WTC11 (cell line): Measurements from ENCODE around the gene IL31. TPM values are rescaled to one million over a fixed set of nuclear protein-coding genes. Genes with fewer than 3 reads are reported as not detected.
A peak's percentile ranks its signal among the peaks of the same experiment; 100 is the strongest.
"Not testable (repeated sequence)": the region's sequence is repeated elsewhere in the genome, so short reads cannot be mapped to it uniquely, and the experiment has no call there.

Source experiments
- ATAC-seq: fragments of 200-7000 bp; cut with Tn5 transposase; 2 replicates; pipeline ENCODE4 v1.10.0; 2021; ENCODE audit warnings: mild to moderate bottlenecking, moderate library complexity
- CTCF ChIA-PET: fragments of 300-600 bp; sonication (Branson Sonifier 250); formaldehyde crosslinking; loops from one replicate; lab custom pipeline; 2021; ENCODE audit warnings: antibody characterized with exemption; lab: Charles Lee
- POLR2A ChIA-PET: fragments of 350-600 bp; sonication (Branson Sonifier 250); formaldehyde crosslinking; loops from one replicate; lab custom pipeline; 2021; ENCODE audit warnings: antibody characterized with exemption; lab: Charles Lee
- DNase-seq: peaks from one replicate; pipeline ENCODE4 v3.0.0; 2021; ENCODE audit warnings: low spot score
- H3K27ac Mint-ChIP-seq: 2 replicates; pipeline ENCODE4 v1.8.0; 2021; ENCODE audit warnings: mixed read lengths
- H3K27me3 Mint-ChIP-seq: 2 replicates; pipeline ENCODE4 v1.8.0; 2021; ENCODE audit warnings: low read depth, mild to moderate bottlenecking, moderate library complexity, mixed read lengths
- H3K36me3 Mint-ChIP-seq: 2 replicates; pipeline ENCODE4 v1.8.0; 2021; ENCODE audit warnings: mixed read lengths
- H3K4me1 Mint-ChIP-seq: 2 replicates; pipeline ENCODE4 v1.8.0; 2022; ENCODE audit warnings: mixed read lengths
- H3K4me3 Mint-ChIP-seq: 2 replicates; pipeline ENCODE4 v1.8.0; 2021; ENCODE audit warnings: mild to moderate bottlenecking, moderate library complexity, mixed read lengths
- H3K9me3 Mint-ChIP-seq: 2 replicates; pipeline ENCODE4 v1.8.0; 2021; ENCODE audit warnings: mixed read lengths
- CTCF ChIP-seq: fragments of 200-600 bp; IDR thresholded peaks from 2 replicates; pipeline ENCODE4 v1.8.0; 2022; ENCODE audit warnings: antibody characterized with exemption
- ELF4 ChIP-seq: sonication (generic); formaldehyde crosslinking; IDR thresholded peaks from 2 replicates; pipeline ENCODE4 v1.8.1; 2022; ENCODE audit warnings: low read depth, mild to moderate bottlenecking, moderate library complexity, missing genetic modification reagents
- FOXP1 ChIP-seq: sonication (generic); formaldehyde crosslinking; IDR thresholded peaks from 2 replicates; pipeline ENCODE4 v1.8.0; 2022; ENCODE audit warnings: missing genetic modification reagents, mild to moderate bottlenecking, moderate library complexity, borderline replicate concordance
- KAT7 ChIP-seq: sonication (generic); formaldehyde crosslinking; IDR thresholded peaks from 2 replicates; pipeline ENCODE4 v1.8.1; 2023; ENCODE audit warnings: missing genetic modification reagents, mild to moderate bottlenecking, borderline replicate concordance
- NFE2L1 ChIP-seq: sonication (generic); formaldehyde crosslinking; IDR thresholded peaks from 2 replicates; pipeline ENCODE4 v1.8.1; 2023; ENCODE audit warnings: missing genetic modification reagents
- NR3C1 ChIP-seq: sonication (generic); formaldehyde crosslinking; conservative IDR thresholded peaks from 2 replicates; pipeline ENCODE4 v1.8.1; 2023; ENCODE audit warnings: low read depth, mild to moderate bottlenecking, missing genetic modification reagents
- RORB ChIP-seq: fragments of 250-450 bp; sonication (Bioruptor Pico); IDR thresholded peaks from 2 replicates; pipeline ENCODE4 v1.9.0; 2021; ENCODE audit warnings: mild to moderate bottlenecking
- SMAD4 ChIP-seq: sonication (generic); formaldehyde crosslinking; IDR thresholded peaks from 2 replicates; pipeline ENCODE4 v1.8.0; 2022; ENCODE audit warnings: mild to moderate bottlenecking, missing genetic modification reagents
- SP1 ChIP-seq: sonication (generic); formaldehyde crosslinking; conservative IDR thresholded peaks from 2 replicates; pipeline ENCODE4 v1.8.1; 2022; ENCODE audit warnings: missing genetic modification reagents
- TEAD4 ChIP-seq: sonication (generic); formaldehyde crosslinking; IDR thresholded peaks from 2 replicates; pipeline ENCODE4 v1.8.0; 2022; ENCODE audit warnings: mild to moderate bottlenecking, missing genetic modification reagents
- ZNF219 ChIP-seq: sonication (generic); formaldehyde crosslinking; IDR thresholded peaks from 2 replicates; pipeline ENCODE4 v1.8.0; 2023; ENCODE audit warnings: missing genetic modification reagents, mild to moderate bottlenecking, borderline replicate concordance
- ZNF416 ChIP-seq: fragments of 250-450 bp; sonication (Bioruptor Pico); IDR thresholded peaks from 2 replicates; pipeline ENCODE4 v1.9.0; 2021; ENCODE audit warnings: mild to moderate bottlenecking, inconsistent platforms
- ZNF532 ChIP-seq: fragments of 250-450 bp; sonication (Bioruptor Pico); IDR thresholded peaks from 2 replicates; pipeline ENCODE4 v1.9.0; 2021; ENCODE audit warnings: mild to moderate bottlenecking, borderline replicate concordance
- total RNA-seq: library from RNA; stranded (reverse); gene quantifications from 3 replicates; pipeline ENCODE4 v1.2.3, GENCODE V29; 2021
- TF ChIP-seq, protein P1 (sequence below): sonication (generic); formaldehyde crosslinking; IDR thresholded peaks from 2 replicates; pipeline ENCODE4 v1.8.0; 2022; ENCODE audit warnings: mild to moderate bottlenecking, missing genetic modification reagents
- TF ChIP-seq, protein P2 (sequence below): sonication (generic); formaldehyde crosslinking; IDR thresholded peaks from 2 replicates; pipeline ENCODE4 v1.8.1; 2022; ENCODE audit warnings: missing genetic modification reagents, borderline replicate concordance
- TF ChIP-seq, protein P3 (sequence below): sonication (generic); formaldehyde crosslinking; IDR thresholded peaks from 2 replicates; pipeline ENCODE4 v1.8.0; 2022; ENCODE audit warnings: missing genetic modification reagents

IL31 gene
- total RNA-seq, 1 experiment from 2014 or later: not detected

DNA sequence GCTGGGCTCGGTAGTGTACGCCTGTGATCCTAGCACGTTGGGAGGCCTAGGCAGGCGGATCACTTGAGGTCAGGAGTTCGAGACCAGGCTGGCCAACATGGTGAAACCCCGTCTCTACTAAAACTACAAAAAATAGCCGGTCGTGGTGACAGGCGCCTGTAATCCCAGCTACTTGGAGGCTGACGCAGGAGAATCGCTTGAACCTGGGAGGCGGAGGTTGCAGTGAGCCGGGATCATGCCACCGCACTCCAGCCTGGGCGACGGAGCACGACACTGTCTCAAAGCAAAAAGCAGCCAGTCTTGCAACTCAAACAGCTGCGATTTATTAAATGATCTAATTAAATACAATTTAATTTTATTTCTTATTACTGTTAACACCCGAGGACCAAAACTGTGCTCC is 28.8 kb upstream of the IL31 start:
- POLR2A ChIA-PET: interaction anchor here (0.5 to 3.6 kb wide), 3 partner anchors 23 to 253 kb away, joined by 3 to 15 read pairs (median 7); partner anchors contain the start of gene DIABLO
- peaks cover 17% of the 10 kb centered on the region for H3K4me1 Mint-ChIP-seq
- CTCF ChIA-PET: interaction anchor here (1.3 to 1.5 kb wide), 3 partner anchors 20 to 409 kb away, joined by 4 read pairs; partner anchors contain the start of genes LRRC43 and RHOF
- H3K36me3 Mint-ChIP-seq, DNase-seq: not testable (repeated sequence)
- H3K27me3 Mint-ChIP-seq: peaks cover 47% of the 10 kb centered on the region
- peak overlapping the region; percentile 74 for H3K4me3 Mint-ChIP-seq
- TF ChIP-seq SP1 (CRISPR knock-in tag): 0 out of 2 replicates have a peak, but pooled peaks have one; percentile 20
- TF ChIP-seq, all 79 proteins: peak for 1; not testable (repeated sequence) for 78
- not testable (repeated sequence) for H3K27ac Mint-ChIP-seq, ATAC-seq, H3K9me3 Mint-ChIP-seq

- no peak overlapping the region for H3K27ac Mint-ChIP-seq
- CTCF ChIA-PET: interaction anchor here (1.6 kb wide), 1 partner anchor 11 kb away, joined by 6 read pairs; no protein-coding TSS in a partner anchor
- peaks cover 47% of the 10 kb centered on the region for H3K27me3 Mint-ChIP-seq
- POLR2A ChIA-PET: interaction anchor here (0.7 kb wide), 1 partner anchor 1369 kb away, joined by 3 read pairs; no protein-coding TSS in a partner anchor
- no peak for DNase-seq
- TF ChIP-seq NFE2L1 (CRISPR knock-in tag) (no peak), ELF4 (no peak), ZNF416 (CRISPR knock-in tag) (no peak), SMAD4 (CRISPR knock-in tag) (no peak), ZNF532 (CRISPR knock-in tag) (no peak), SP1 (CRISPR knock-in tag) (no peak), FOXP1 (CRISPR knock-in tag) (no peak), RORB (CRISPR knock-in tag) (no peak), CTCF (no peak), NR3C1 (CRISPR knock-in tag) (no peak), KAT7 (CRISPR knock-in tag) (no peak), ZNF219 (CRISPR knock-in tag) (no peak), TEAD4 (CRISPR knock-in tag) (no peak)
- TF ChIP-seq, protein P1, sequence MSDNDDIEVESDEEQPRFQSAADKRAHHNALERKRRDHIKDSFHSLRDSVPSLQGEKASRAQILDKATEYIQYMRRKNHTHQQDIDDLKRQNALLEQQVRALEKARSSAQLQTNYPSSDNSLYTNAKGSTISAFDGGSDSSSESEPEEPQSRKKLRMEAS (CRISPR knock-in tag): no peak
- TF ChIP-seq, protein P2, sequence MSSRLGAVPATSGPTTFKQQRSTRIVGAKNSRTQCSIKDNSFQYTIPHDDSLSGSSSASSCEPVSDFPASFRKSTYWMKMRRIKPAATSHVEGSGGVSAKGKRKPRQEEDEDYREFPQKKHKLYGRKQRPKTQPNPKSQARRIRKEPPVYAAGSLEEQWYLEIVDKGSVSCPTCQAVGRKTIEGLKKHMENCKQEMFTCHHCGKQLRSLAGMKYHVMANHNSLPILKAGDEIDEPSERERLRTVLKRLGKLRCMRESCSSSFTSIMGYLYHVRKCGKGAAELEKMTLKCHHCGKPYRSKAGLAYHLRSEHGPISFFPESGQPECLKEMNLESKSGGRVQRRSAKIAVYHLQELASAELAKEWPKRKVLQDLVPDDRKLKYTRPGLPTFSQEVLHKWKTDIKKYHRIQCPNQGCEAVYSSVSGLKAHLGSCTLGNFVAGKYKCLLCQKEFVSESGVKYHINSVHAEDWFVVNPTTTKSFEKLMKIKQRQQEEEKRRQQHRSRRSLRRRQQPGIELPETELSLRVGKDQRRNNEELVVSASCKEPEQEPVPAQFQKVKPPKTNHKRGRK: no peak
- TF ChIP-seq, protein P3, sequence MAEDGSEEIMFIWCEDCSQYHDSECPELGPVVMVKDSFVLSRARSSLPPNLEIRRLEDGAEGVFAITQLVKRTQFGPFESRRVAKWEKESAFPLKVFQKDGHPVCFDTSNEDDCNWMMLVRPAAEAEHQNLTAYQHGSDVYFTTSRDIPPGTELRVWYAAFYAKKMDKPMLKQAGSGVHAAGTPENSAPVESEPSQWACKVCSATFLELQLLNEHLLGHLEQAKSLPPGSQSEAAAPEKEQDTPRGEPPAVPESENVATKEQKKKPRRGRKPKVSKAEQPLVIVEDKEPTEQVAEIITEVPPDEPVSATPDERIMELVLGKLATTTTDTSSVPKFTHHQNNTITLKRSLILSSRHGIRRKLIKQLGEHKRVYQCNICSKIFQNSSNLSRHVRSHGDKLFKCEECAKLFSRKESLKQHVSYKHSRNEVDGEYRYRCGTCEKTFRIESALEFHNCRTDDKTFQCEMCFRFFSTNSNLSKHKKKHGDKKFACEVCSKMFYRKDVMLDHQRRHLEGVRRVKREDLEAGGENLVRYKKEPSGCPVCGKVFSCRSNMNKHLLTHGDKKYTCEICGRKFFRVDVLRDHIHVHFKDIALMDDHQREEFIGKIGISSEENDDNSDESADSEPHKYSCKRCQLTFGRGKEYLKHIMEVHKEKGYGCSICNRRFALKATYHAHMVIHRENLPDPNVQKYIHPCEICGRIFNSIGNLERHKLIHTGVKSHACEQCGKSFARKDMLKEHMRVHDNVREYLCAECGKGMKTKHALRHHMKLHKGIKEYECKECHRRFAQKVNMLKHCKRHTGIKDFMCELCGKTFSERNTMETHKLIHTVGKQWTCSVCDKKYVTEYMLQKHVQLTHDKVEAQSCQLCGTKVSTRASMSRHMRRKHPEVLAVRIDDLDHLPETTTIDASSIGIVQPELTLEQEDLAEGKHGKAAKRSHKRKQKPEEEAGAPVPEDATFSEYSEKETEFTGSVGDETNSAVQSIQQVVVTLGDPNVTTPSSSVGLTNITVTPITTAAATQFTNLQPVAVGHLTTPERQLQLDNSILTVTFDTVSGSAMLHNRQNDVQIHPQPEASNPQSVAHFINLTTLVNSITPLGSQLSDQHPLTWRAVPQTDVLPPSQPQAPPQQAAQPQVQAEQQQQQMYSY (CRISPR knock-in tag): no peak
- no peaks in the 10 kb centered on the region for H3K36me3 Mint-ChIP-seq
- ATAC-seq: no peak
- no peaks in the 10 kb centered on the region for H3K9me3 Mint-ChIP-seq
- H3K4me1 Mint-ChIP-seq: peaks cover 16% of the 10 kb centered on the region
- H3K4me3 Mint-ChIP-seq: no peak overlapping the region
Observed at GRCh38 chr12:122202017-122202416, 28.0 kb upstream of the IL31 start.
